Stimulated activated naive CD4-positive, alpha-beta T cell (primary cell): Measurements from ENCODE around the gene MTR.

Experiments
- DNase-seq, 6 experiments: peaks; one replicate each; lab custom pipeline; 2025; lab: John Stamatoyannopoulos, UW

The MTR gene

GRCh38 chr1:236952246-236953003 lies 157.3 kb downstream of the MTR start:
- no peak for DNase-seq

- DNase-seq, result no peak
Measured at GRCh38 chr1:236953151-236953700, 158.1 kb downstream of the MTR start.
